ENCODE measurements around the gene RAPGEF6. TPM values are rescaled to one million over a fixed set of nuclear protein-coding genes. Genes with fewer than 3 reads are reported as not detected.
A peak's percentile ranks its signal among the peaks of the same experiment; 100 is the strongest.

RAPGEF6 gene
- total and polyA plus RNA-seq, 9 of the 15 experiments (the other 6 are each of a cell fraction or from before 2014, with no cell fraction given) = 2.7 to 23.4 (median 12.7) TPM

GRCh38 chr5:131523500-131524185, 111.4 kb downstream of the RAPGEF6 start:
- intact Hi-C loops (cut with micrococcal nuclease) = no loop called here
- FAIRE-seq (no peak), ATAC-seq (no peak), DNase-seq (ENCODE audit: extremely low read depth in 1 of 4, low spot score in 3 of 4) (no peak)
- no peak overlapping the region for H3K4me2 ChIP-seq (ENCODE audit: insufficient read depth, low read length)
- no peak overlapping the region for H3K9ac ChIP-seq (ENCODE audit: insufficient read depth in 1 of 2, low read depth in 2 of 2, low read length in 2 of 2)
- H3K4me3 ChIP-seq = no peak overlapping the region
- H3K36me3 ChIP-seq (ENCODE audit: control insufficient read depth, insufficient read depth, low read length) = peaks cover 17% of the 10 kb centered on the region; the same call in 1 of the 3 replicates
- H3K27me3 ChIP-seq (ENCODE audit: control insufficient read depth in 2 of 2, insufficient read depth in 2 of 2, low read length in 2 of 2) = no peaks in the 10 kb centered on the region
- in situ Hi-C loops (cut with MboI) = no loop called here
- no peaks in the 10 kb centered on the region for H3K9me1 ChIP-seq (ENCODE audit: control insufficient read depth, insufficient read depth, low read length)
- H4K20me1 ChIP-seq (replicated peaks; ENCODE audit: control insufficient read depth, insufficient read depth, low read length) = no peaks in the 10 kb centered on the region
- TF ChIP-seq PBX2 (CRISPR knock-in tag; IDR thresholded peaks at IDR 0.05; ENCODE audit: low read depth) (no peak), PBX2 (tag; conservative IDR thresholded peaks at IDR 0.05; ENCODE audit: low read depth) (peak; percentile 63; the same call in 1 of the 2 replicates), ZBTB40 (IDR thresholded peaks at IDR 0.05) (no peak), ZBTB40 (CRISPR knock-in tag; IDR thresholded peaks at IDR 0.05) (no peak)
- H2AFZ ChIP-seq (ENCODE audit: low read depth, low read length) = no peak overlapping the region
- peaks cover 2% of the 10 kb centered on the region; the same call in 1 of the 3 replicates for H3K79me2 ChIP-seq (ENCODE audit: control insufficient read depth, insufficient read depth, low read length)
- H3K4me1 ChIP-seq (replicated peaks in 1 of 2; ENCODE audit: control insufficient read depth in 2 of 2, insufficient read depth in 2 of 2, low read length in 2 of 2) = 0 out of 5 replicates have a peak, but pooled peaks cover 0 to 4% of the 10 kb centered on the region in 2 experiments
- CTCF ChIA-PET (ENCODE audit: low intra/inter-chr PET ratio) = no interaction called here
- BruUV-seq (replicated peaks) = no TSS peak
- POLR2A ChIA-PET = interaction anchor here (1.4 to 1.7 kb wide), 2 partner anchors 8 to 10 kb away, joined by 4 to 7 read pairs; no protein-coding TSS in a partner anchor
- H3K9me3 ChIP-seq (replicated peaks; ENCODE audit: control insufficient read depth, insufficient read depth, low read depth, low read length) = no peaks in the 10 kb centered on the region
- no peak overlapping the region for H3K27ac ChIP-seq (ENCODE audit: extremely low read depth, low read depth, low read length)

All from K562 (cell line).